WTC11 (cell line): ENCODE results near the gene RBCK1.

ENCODE experiments used
- CREM ChIP-seq: sonication (generic); formaldehyde crosslinking; IDR thresholded peaks from 2 replicates; pipeline ENCODE4 v1.8.1; 2022; ENCODE audit warnings: mild to moderate bottlenecking, missing genetic modification reagents, moderate library complexity
- TF ChIP-seq, protein P1 (sequence below): sonication (generic); formaldehyde crosslinking; IDR thresholded peaks from 2 replicates; pipeline ENCODE4 v1.8.0; 2022; ENCODE audit warnings: mild to moderate bottlenecking, missing genetic modification reagents
- TF ChIP-seq, protein P2 (sequence below): sonication (generic); formaldehyde crosslinking; IDR thresholded peaks from 2 replicates; pipeline ENCODE4 v1.8.1; 2023; ENCODE audit warnings: mild to moderate bottlenecking, missing genetic modification reagents
- TF ChIP-seq, protein P3 (sequence below): fragments of 200-600 bp; IDR thresholded peaks from 2 replicates; pipeline ENCODE4 v1.8.0; 2022; ENCODE audit warnings: antibody characterized with exemption

GRCh38 chr20:481167-481566 lies 73.1 kb downstream of the RBCK1 start:
- TF ChIP-seq, protein P1, sequence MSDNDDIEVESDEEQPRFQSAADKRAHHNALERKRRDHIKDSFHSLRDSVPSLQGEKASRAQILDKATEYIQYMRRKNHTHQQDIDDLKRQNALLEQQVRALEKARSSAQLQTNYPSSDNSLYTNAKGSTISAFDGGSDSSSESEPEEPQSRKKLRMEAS (CRISPR knock-in tag), result no peak
- TF ChIP-seq, protein P2, sequence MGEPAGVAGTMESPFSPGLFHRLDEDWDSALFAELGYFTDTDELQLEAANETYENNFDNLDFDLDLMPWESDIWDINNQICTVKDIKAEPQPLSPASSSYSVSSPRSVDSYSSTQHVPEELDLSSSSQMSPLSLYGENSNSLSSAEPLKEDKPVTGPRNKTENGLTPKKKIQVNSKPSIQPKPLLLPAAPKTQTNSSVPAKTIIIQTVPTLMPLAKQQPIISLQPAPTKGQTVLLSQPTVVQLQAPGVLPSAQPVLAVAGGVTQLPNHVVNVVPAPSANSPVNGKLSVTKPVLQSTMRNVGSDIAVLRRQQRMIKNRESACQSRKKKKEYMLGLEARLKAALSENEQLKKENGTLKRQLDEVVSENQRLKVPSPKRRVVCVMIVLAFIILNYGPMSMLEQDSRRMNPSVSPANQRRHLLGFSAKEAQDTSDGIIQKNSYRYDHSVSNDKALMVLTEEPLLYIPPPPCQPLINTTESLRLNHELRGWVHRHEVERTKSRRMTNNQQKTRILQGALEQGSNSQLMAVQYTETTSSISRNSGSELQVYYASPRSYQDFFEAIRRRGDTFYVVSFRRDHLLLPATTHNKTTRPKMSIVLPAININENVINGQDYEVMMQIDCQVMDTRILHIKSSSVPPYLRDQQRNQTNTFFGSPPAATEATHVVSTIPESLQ (CRISPR knock-in tag), result no peak
- TF ChIP-seq, protein P3, sequence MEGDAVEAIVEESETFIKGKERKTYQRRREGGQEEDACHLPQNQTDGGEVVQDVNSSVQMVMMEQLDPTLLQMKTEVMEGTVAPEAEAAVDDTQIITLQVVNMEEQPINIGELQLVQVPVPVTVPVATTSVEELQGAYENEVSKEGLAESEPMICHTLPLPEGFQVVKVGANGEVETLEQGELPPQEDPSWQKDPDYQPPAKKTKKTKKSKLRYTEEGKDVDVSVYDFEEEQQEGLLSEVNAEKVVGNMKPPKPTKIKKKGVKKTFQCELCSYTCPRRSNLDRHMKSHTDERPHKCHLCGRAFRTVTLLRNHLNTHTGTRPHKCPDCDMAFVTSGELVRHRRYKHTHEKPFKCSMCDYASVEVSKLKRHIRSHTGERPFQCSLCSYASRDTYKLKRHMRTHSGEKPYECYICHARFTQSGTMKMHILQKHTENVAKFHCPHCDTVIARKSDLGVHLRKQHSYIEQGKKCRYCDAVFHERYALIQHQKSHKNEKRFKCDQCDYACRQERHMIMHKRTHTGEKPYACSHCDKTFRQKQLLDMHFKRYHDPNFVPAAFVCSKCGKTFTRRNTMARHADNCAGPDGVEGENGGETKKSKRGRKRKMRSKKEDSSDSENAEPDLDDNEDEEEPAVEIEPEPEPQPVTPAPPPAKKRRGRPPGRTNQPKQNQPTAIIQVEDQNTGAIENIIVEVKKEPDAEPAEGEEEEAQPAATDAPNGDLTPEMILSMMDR, result no peak
- TF ChIP-seq CREM (CRISPR knock-in tag), result no peak
